Measurements from ENCODE around the gene DEFB121.

GRCh38 chr20:31430568-31431115 lies 24.6 kb upstream of the DEFB121 start:
- TF ChIP-seq, protein P1, sequence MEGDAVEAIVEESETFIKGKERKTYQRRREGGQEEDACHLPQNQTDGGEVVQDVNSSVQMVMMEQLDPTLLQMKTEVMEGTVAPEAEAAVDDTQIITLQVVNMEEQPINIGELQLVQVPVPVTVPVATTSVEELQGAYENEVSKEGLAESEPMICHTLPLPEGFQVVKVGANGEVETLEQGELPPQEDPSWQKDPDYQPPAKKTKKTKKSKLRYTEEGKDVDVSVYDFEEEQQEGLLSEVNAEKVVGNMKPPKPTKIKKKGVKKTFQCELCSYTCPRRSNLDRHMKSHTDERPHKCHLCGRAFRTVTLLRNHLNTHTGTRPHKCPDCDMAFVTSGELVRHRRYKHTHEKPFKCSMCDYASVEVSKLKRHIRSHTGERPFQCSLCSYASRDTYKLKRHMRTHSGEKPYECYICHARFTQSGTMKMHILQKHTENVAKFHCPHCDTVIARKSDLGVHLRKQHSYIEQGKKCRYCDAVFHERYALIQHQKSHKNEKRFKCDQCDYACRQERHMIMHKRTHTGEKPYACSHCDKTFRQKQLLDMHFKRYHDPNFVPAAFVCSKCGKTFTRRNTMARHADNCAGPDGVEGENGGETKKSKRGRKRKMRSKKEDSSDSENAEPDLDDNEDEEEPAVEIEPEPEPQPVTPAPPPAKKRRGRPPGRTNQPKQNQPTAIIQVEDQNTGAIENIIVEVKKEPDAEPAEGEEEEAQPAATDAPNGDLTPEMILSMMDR (IDR thresholded peaks at IDR 0.05): no peak
- no peak for TF ChIP-seq EZH2 (IDR thresholded peaks at IDR 0.05; ENCODE audit: borderline replicate concordance, insufficient read depth, low read depth, low read length, poor library complexity, severe bottlenecking)
